NT2/D1 (cell line): ENCODE measurements around the gene PEX5L.

Experiments
- SUZ12 ChIP-seq: IDR thresholded peaks from 2 replicates; pipeline ENCODE4 v1.6.1; 2011; ENCODE audit not compliant: insufficient read length, insufficient read depth; ENCODE audit errors: extremely low read depth
- YY1 ChIP-seq: IDR thresholded peaks from 2 replicates; pipeline ENCODE4 v1.6.1; 2011; ENCODE audit not compliant: insufficient read length, insufficient read depth
- ZNF274 ChIP-seq: IDR thresholded peaks from 2 replicates; pipeline ENCODE4 v1.6.1; 2011; ENCODE audit warnings: mild to moderate bottlenecking, low read depth, low read length

DNA sequence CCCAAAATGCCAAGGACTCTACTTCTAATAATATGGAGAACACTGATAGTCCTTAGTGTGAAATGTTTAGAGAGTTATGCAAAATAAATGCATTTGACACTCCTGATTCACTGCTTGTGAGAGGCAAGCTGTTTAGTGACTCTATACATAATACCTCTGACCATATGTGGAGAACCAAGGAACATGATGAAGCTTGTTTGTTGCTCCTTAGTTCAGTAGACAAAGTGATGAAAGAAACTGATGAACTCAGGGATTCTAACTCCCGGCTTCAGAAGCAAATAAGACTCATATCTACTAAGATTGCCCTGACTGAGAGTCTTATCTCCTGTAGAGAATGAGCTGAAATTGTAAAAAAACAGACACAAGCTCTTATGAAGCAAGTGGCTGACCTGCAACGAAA, 41.3 kb downstream of the PEX5L start:
- TF ChIP-seq SUZ12 = no peak
- TF ChIP-seq YY1 = no peak
- TF ChIP-seq ZNF274 = no peak
